ENCODE data around the gene IVNS1ABP. TPM values are rescaled to one million over a fixed set of nuclear protein-coding genes. Genes with fewer than 3 reads are reported as not detected.
A peak's percentile ranks its signal among the peaks of the same experiment; 100 is the strongest.

The IVNS1ABP gene
- total and polyA plus RNA-seq, 2 of the 13 experiments (the other 11 are each of a cell fraction or from before 2014, with no cell fraction given), result 49.1 to 51.7 TPM

DNA sequence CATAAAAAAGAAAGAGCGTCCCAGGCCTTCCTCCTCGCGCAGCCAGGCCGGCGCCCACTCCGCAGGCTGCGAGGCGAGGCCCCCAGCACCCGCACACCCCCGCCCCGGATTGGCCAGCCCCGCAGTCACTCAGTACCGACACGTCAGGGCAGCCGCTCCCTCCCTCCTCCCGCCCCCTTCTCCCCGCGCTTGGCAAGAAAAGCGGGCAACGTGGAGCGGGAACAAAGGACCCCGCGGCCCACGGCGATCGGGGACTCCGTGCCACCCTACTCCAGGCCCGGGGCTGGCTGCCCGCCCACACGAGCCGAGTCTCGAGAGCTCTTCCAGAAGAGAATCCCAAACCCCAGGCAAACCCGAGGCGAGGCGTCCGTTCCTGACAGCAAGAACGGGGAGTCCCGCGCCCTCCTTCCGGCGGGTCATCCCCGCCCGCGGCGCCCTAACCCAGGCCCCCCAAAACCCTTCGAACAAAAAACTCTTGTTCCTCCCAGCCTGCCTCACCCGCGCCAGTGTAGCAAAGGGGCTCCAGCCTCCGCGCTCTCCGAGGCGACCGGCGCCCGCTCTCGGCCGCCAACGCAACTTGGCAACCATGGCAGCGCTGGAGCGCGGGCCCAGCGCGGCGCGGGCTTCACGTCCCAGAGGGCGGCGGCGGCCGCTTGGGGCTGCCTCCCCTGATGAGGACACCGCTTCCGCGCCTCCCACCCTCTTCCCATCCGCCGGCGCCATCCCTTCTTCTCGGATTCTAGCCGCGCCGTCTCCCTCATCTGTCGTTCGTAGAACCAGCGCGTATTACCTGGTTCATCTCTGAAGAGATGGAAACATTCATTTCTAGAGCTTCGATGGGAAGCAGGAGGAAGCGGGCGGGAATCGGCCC lies 645 bp downstream of the IVNS1ABP start (continued):
- TF ChIP-seq NFKB2 (CRISPR knock-in tag; IDR thresholded peaks at IDR 0.05; ENCODE audit: borderline replicate concordance) (peak; percentile 16; the same call in 1 of the 2 replicates), ZNF382 (CRISPR knock-in tag; IDR thresholded peaks at IDR 0.05; ENCODE audit: borderline replicate concordance) (no peak), EP300 (IDR thresholded peaks at IDR 0.05; ENCODE audit: low read depth in 2 of 2, low read length in 2 of 2) (no peak), EP300 (CRISPR knock-in tag; IDR thresholded peaks at IDR 0.05; ENCODE audit: borderline replicate concordance) (no peak), ETV5 (CRISPR knock-in tag; IDR thresholded peaks at IDR 0.05; ENCODE audit: borderline replicate concordance) (no peak), ZNF232 (CRISPR knock-in tag; IDR thresholded peaks at IDR 0.05; ENCODE audit: borderline replicate concordance) (no peak), ZNF282 (IDR thresholded peaks at IDR 0.05; ENCODE audit: partially characterized antibody) (no peak), ZNF709 (CRISPR knock-in tag; IDR thresholded peaks at IDR 0.05) (no peak), ZNF619 (CRISPR knock-in tag; IDR thresholded peaks at IDR 0.05) (no peak), ZNF780A (CRISPR knock-in tag; IDR thresholded peaks at IDR 0.05) (no peak), ZFY (CRISPR knock-in tag; IDR thresholded peaks at IDR 0.05) (peak; percentile 55), KDM2A (CRISPR knock-in tag; IDR thresholded peaks at IDR 0.05; ENCODE audit: borderline replicate concordance, low read depth) (0 out of 2 replicates have a peak, but pooled peaks have one; percentile 9), ZNF564 (CRISPR knock-in tag; IDR thresholded peaks at IDR 0.05) (no peak), ZNF468 (CRISPR knock-in tag; IDR thresholded peaks at IDR 0.05) (no peak), HNRNPUL1 (IDR thresholded peaks at IDR 0.05; ENCODE audit: low read depth, low read length) (no peak), ZNF720 (CRISPR knock-in tag; IDR thresholded peaks at IDR 0.05) (no peak), ZNF329 (CRISPR knock-in tag; IDR thresholded peaks at IDR 0.05; ENCODE audit: low read depth) (peak; percentile 7; the same call in 1 of the 2 replicates), SCMH1 (CRISPR knock-in tag; IDR thresholded peaks at IDR 0.05; ENCODE audit: borderline replicate concordance) (no peak), MED8 (CRISPR knock-in tag; IDR thresholded peaks at IDR 0.05; ENCODE audit: insufficient replicate concordance) (peak; percentile 11), ZNF841 (CRISPR knock-in tag; IDR thresholded peaks at IDR 0.05; ENCODE audit: borderline replicate concordance) (no peak), GABPA (IDR thresholded peaks at IDR 0.05; ENCODE audit: low read depth, low read length) (no peak), GABPA (CRISPR knock-in tag; IDR thresholded peaks at IDR 0.05; ENCODE audit: low read depth) (no peak), FOXK2 (IDR thresholded peaks at IDR 0.05) (no peak), IKZF4 (CRISPR knock-in tag; IDR thresholded peaks at IDR 0.05; ENCODE audit: borderline replicate concordance, low read depth, not compliant biosample characterization) (no peak)
- TF ChIP-seq, protein P1, sequence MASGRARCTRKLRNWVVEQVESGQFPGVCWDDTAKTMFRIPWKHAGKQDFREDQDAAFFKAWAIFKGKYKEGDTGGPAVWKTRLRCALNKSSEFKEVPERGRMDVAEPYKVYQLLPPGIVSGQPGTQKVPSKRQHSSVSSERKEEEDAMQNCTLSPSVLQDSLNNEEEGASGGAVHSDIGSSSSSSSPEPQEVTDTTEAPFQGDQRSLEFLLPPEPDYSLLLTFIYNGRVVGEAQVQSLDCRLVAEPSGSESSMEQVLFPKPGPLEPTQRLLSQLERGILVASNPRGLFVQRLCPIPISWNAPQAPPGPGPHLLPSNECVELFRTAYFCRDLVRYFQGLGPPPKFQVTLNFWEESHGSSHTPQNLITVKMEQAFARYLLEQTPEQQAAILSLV (CRISPR knock-in tag; IDR thresholded peaks at IDR 0.05; ENCODE audit: borderline replicate concordance), result no peak
- TF ChIP-seq, protein P2, sequence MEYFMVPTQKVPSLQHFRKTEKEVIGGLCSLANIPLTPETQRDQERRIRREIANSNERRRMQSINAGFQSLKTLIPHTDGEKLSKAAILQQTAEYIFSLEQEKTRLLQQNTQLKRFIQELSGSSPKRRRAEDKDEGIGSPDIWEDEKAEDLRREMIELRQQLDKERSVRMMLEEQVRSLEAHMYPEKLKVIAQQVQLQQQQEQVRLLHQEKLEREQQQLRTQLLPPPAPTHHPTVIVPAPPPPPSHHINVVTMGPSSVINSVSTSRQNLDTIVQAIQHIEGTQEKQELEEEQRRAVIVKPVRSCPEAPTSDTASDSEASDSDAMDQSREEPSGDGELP (IDR thresholded peaks at IDR 0.05; ENCODE audit: borderline replicate concordance, low read depth), result no peak
- TF ChIP-seq, protein P3, sequence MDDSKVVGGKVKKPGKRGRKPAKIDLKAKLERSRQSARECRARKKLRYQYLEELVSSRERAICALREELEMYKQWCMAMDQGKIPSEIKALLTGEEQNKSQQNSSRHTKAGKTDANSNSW (CRISPR knock-in tag; IDR thresholded peaks at IDR 0.05; ENCODE audit: borderline replicate concordance), result no peak

Measured in HepG2 (cell line).